ENCODE measurements around the gene SOS1. TPM values are rescaled to one million over a fixed set of nuclear protein-coding genes. Genes with fewer than 3 reads are reported as not detected.
A peak's percentile ranks its signal among the peaks of the same experiment; 100 is the strongest.

Gene SOS1
- total and polyA plus RNA-seq, 2 of the 13 experiments (the other 11 are each of a cell fraction or from before 2014, with no cell fraction given) = 20.8 to 60.4 TPM

DNA sequence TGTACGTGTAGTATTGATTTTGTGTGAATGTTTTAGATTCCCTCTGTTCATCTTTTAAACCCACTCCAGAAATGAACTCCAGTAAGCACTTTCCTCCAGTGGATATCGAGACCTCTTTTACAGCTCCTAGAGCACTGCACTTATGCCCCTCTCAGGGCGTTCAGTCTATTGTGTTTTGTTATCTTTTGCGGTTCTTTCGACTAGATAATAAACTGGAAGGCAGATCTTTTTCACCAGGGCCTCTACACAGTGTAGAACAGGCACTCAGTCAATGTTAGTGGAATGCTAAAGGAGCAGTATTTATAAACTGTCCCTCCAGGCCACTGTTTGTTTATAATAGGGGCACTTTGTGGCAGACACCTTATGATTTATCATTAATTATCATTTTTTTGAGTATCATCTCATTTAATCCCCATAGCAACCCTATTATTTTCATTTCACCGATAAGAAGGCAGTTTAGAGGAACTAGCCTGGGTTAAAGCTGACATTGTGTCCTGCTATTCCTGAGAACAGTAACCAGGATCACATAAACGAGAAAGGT is 742 bp upstream of the SOS1 start (continued):
- no peak for TF ChIP-seq ZBTB8A (CRISPR knock-in tag; IDR thresholded peaks at IDR 0.05; ENCODE audit: borderline replicate concordance, low read depth)
- TF ChIP-seq, protein P1, sequence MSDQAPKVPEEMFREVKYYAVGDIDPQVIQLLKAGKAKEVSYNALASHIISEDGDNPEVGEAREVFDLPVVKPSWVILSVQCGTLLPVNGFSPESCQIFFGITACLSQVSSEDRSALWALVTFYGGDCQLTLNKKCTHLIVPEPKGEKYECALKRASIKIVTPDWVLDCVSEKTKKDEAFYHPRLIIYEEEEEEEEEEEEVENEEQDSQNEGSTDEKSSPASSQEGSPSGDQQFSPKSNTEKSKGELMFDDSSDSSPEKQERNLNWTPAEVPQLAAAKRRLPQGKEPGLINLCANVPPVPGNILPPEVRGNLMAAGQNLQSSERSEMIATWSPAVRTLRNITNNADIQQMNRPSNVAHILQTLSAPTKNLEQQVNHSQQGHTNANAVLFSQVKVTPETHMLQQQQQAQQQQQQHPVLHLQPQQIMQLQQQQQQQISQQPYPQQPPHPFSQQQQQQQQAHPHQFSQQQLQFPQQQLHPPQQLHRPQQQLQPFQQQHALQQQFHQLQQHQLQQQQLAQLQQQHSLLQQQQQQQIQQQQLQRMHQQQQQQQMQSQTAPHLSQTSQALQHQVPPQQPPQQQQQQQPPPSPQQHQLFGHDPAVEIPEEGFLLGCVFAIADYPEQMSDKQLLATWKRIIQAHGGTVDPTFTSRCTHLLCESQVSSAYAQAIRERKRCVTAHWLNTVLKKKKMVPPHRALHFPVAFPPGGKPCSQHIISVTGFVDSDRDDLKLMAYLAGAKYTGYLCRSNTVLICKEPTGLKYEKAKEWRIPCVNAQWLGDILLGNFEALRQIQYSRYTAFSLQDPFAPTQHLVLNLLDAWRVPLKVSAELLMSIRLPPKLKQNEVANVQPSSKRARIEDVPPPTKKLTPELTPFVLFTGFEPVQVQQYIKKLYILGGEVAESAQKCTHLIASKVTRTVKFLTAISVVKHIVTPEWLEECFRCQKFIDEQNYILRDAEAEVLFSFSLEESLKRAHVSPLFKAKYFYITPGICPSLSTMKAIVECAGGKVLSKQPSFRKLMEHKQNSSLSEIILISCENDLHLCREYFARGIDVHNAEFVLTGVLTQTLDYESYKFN (CRISPR knock-in tag; conservative IDR thresholded peaks at IDR 0.05) = no peak; the same call in 1 of the 2 replicates
- no peak for TF ChIP-seq SNRNP70 (IDR thresholded peaks at IDR 0.05; ENCODE audit: low read depth, low read length)
- 0 out of 2 replicates have a peak, but pooled peaks have one; percentile 10 for TF ChIP-seq HMG20A (CRISPR knock-in tag; IDR thresholded peaks at IDR 0.05; ENCODE audit: borderline replicate concordance)
- TF ChIP-seq ZNF451 (CRISPR knock-in tag; IDR thresholded peaks at IDR 0.05) = no peak
- TF ChIP-seq, protein P2, sequence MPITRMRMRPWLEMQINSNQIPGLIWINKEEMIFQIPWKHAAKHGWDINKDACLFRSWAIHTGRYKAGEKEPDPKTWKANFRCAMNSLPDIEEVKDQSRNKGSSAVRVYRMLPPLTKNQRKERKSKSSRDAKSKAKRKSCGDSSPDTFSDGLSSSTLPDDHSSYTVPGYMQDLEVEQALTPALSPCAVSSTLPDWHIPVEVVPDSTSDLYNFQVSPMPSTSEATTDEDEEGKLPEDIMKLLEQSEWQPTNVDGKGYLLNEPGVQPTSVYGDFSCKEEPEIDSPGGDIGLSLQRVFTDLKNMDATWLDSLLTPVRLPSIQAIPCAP (CRISPR knock-in tag; IDR thresholded peaks at IDR 0.05; ENCODE audit: low read depth) = no peak
- TF ChIP-seq ZFP90 (CRISPR knock-in tag; IDR thresholded peaks at IDR 0.05; ENCODE audit: borderline replicate concordance) = 0 out of 2 replicates have a peak, but pooled peaks have one; percentile 34
- TF ChIP-seq, protein P3, sequence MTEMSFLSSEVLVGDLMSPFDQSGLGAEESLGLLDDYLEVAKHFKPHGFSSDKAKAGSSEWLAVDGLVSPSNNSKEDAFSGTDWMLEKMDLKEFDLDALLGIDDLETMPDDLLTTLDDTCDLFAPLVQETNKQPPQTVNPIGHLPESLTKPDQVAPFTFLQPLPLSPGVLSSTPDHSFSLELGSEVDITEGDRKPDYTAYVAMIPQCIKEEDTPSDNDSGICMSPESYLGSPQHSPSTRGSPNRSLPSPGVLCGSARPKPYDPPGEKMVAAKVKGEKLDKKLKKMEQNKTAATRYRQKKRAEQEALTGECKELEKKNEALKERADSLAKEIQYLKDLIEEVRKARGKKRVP (CRISPR knock-in tag; IDR thresholded peaks at IDR 0.05) = 0 out of 4 replicates have a peak, but pooled peaks of 1 of the 2 experiments have one; percentile 1
- TF ChIP-seq, protein P4, sequence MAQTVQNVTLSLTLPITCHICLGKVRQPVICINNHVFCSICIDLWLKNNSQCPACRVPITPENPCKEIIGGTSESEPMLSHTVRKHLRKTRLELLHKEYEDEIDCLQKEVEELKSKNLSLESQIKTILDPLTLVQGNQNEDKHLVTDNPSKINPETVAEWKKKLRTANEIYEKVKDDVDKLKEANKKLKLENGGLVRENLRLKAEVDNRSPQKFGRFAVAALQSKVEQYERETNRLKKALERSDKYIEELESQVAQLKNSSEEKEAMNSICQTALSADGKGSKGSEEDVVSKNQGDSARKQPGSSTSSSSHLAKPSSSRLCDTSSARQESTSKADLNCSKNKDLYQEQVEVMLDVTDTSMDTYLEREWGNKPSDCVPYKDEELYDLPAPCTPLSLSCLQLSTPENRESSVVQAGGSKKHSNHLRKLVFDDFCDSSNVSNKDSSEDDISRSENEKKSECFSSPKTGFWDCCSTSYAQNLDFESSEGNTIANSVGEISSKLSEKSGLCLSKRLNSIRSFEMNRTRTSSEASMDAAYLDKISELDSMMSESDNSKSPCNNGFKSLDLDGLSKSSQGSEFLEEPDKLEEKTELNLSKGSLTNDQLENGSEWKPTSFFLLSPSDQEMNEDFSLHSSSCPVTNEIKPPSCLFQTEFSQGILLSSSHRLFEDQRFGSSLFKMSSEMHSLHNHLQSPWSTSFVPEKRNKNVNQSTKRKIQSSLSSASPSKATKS (CRISPR knock-in tag; IDR thresholded peaks at IDR 0.05) = peak; percentile 12; the same call in 1 of the 2 replicates
- TF ChIP-seq ZNF788 (CRISPR knock-in tag; IDR thresholded peaks at IDR 0.05; ENCODE audit: borderline replicate concordance) = no peak
- no peak for TF ChIP-seq HNF4A (CRISPR knock-in tag; IDR thresholded peaks at IDR 0.05)
- 0 out of 2 replicates have a peak, but pooled peaks have one; percentile 15 for TF ChIP-seq ZNF713 (CRISPR knock-in tag; IDR thresholded peaks at IDR 0.05)
- TF ChIP-seq, protein P5, sequence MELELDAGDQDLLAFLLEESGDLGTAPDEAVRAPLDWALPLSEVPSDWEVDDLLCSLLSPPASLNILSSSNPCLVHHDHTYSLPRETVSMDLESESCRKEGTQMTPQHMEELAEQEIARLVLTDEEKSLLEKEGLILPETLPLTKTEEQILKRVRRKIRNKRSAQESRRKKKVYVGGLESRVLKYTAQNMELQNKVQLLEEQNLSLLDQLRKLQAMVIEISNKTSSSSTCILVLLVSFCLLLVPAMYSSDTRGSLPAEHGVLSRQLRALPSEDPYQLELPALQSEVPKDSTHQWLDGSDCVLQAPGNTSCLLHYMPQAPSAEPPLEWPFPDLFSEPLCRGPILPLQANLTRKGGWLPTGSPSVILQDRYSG (CRISPR knock-in tag; IDR thresholded peaks at IDR 0.05) = 0 out of 2 replicates have a peak, but pooled peaks have one; percentile 54
- TF ChIP-seq ZNF557 (CRISPR knock-in tag; IDR thresholded peaks at IDR 0.05) = 0 out of 2 replicates have a peak, but pooled peaks have one; percentile 17
- TF ChIP-seq, protein P6, sequence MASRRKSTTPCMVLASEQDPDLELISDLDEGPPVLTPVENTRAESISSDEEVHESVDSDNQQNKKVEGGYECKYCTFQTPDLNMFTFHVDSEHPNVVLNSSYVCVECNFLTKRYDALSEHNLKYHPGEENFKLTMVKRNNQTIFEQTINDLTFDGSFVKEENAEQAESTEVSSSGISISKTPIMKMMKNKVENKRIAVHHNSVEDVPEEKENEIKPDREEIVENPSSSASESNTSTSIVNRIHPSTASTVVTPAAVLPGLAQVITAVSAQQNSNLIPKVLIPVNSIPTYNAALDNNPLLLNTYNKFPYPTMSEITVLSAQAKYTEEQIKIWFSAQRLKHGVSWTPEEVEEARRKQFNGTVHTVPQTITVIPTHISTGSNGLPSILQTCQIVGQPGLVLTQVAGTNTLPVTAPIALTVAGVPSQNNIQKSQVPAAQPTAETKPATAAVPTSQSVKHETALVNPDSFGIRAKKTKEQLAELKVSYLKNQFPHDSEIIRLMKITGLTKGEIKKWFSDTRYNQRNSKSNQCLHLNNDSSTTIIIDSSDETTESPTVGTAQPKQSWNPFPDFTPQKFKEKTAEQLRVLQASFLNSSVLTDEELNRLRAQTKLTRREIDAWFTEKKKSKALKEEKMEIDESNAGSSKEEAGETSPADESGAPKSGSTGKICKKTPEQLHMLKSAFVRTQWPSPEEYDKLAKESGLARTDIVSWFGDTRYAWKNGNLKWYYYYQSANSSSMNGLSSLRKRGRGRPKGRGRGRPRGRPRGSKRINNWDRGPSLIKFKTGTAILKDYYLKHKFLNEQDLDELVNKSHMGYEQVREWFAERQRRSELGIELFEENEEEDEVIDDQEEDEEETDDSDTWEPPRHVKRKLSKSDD (CRISPR knock-in tag; IDR thresholded peaks at IDR 0.05; ENCODE audit: low read depth) = no peak

Measured in HepG2 (cell line).